C4-2B (cell line): ENCODE measurements around the gene PTPRN2.

ENCODE experiments used
- CTCF ChIP-seq: fragments of 450-650 bp; conservative IDR thresholded peaks from 2 replicates; pipeline ENCODE4 v1.5.1; 2017; ENCODE audit warnings: mild to moderate bottlenecking
- ZFX ChIP-seq: fragments of 450-650 bp; IDR thresholded peaks from 2 replicates; pipeline ENCODE4 v1.6.1; 2017

GRCh38 chr7:157734676-157735640 is 852.7 kb downstream of the PTPRN2 start:
- TF ChIP-seq CTCF, result no peak
- no peak for TF ChIP-seq ZFX
